ENCODE results near the gene PRPF39.

PRPF39 gene

GRCh38 chr14:45083976-45084722 is at the start of gene PRPF39:
PRPF39 (plus strand) TSS chr14:45084116; CDS start chr14:45095240, 11,124 bp downstream.
- FAIRE-seq = peak; percentile 20
- TF ChIP-seq POLR2A (IDR thresholded peaks at IDR 0.05; ENCODE audit: low read depth, low read length) = peak; percentile 97
- DNase-seq (ENCODE audit: insufficient read length, low spot score) = peak; percentile 91

- no peak for TF ChIP-seq POLR2A (IDR thresholded peaks at IDR 0.05; ENCODE audit: low read depth, low read length)
- no peak for FAIRE-seq
These were observed 49.2 kb upstream of the PRPF39 start for GRCh38 chr14:45034730-45035129.

GRCh38 chr14:45038256-45038655 is 45.7 kb upstream of the PRPF39 start:
- DNase-seq (ENCODE audit: insufficient read length, low spot score) (no peak), FAIRE-seq (no peak)
- TF ChIP-seq POLR2A (IDR thresholded peaks at IDR 0.05; ENCODE audit: low read depth, low read length) = no peak

More at GRCh38 chr14:45034730-45035129, 49.2 kb upstream of the PRPF39 start:
- no peak for DNase-seq (ENCODE audit: insufficient read length, low spot score)

GRCh38 chr14:45038865-45039264 is 45.1 kb upstream of the PRPF39 start:
- TF ChIP-seq POLR2A (IDR thresholded peaks at IDR 0.05; ENCODE audit: low read depth, low read length) = no peak
- no peak for DNase-seq (ENCODE audit: insufficient read length, low spot score)
- FAIRE-seq = no peak

- no peak for FAIRE-seq
These were observed 44.5 kb upstream of the PRPF39 start for GRCh38 chr14:45039390-45039789.

GRCh38 chr14:45041641-45042040 is 42.3 kb upstream of the PRPF39 start:
- no peak for FAIRE-seq
- no peak for TF ChIP-seq POLR2A (IDR thresholded peaks at IDR 0.05; ENCODE audit: low read depth, low read length)
- DNase-seq (ENCODE audit: insufficient read length, low spot score) = no peak

More at GRCh38 chr14:45039390-45039789, 44.5 kb upstream of the PRPF39 start:
- no peak for TF ChIP-seq POLR2A (IDR thresholded peaks at IDR 0.05; ENCODE audit: low read depth, low read length)
- DNase-seq (ENCODE audit: insufficient read length, low spot score) = no peak

- no peak for FAIRE-seq
- TF ChIP-seq POLR2A (IDR thresholded peaks at IDR 0.05; ENCODE audit: low read depth, low read length) = no peak
- no peak for DNase-seq (ENCODE audit: insufficient read length, low spot score)
These were observed 39.3 kb upstream of the PRPF39 start for GRCh38 chr14:45044638-45045037.

- no peak for FAIRE-seq
- no peak for DNase-seq (ENCODE audit: insufficient read length, low spot score)
- TF ChIP-seq POLR2A (IDR thresholded peaks at IDR 0.05; ENCODE audit: low read depth, low read length) = no peak
These were observed 35.5 kb upstream of the PRPF39 start for GRCh38 chr14:45048385-45048784.

GRCh38 chr14:45051180-45051579 is 32.7 kb upstream of the PRPF39 start:
- FAIRE-seq (no peak), DNase-seq (ENCODE audit: insufficient read length, low spot score) (no peak)
- no peak for TF ChIP-seq POLR2A (IDR thresholded peaks at IDR 0.05; ENCODE audit: low read depth, low read length)

- no peak for TF ChIP-seq POLR2A (IDR thresholded peaks at IDR 0.05; ENCODE audit: low read depth, low read length)
- DNase-seq (ENCODE audit: insufficient read length, low spot score) = no peak
- no peak for FAIRE-seq
These were observed 32.0 kb upstream of the PRPF39 start for GRCh38 chr14:45051896-45052295.

- no peak for DNase-seq (ENCODE audit: insufficient read length, low spot score)
- no peak for TF ChIP-seq POLR2A (IDR thresholded peaks at IDR 0.05; ENCODE audit: low read depth, low read length)
- FAIRE-seq = no peak
These were observed 26.6 kb upstream of the PRPF39 start for GRCh38 chr14:45057349-45057748.

GRCh38 chr14:45057881-45058364 is 26.0 kb upstream of the PRPF39 start:
- no peak for TF ChIP-seq POLR2A (IDR thresholded peaks at IDR 0.05; ENCODE audit: low read depth, low read length)
- FAIRE-seq (no peak), DNase-seq (ENCODE audit: insufficient read length, low spot score) (no peak)

- FAIRE-seq (no peak), DNase-seq (ENCODE audit: insufficient read length, low spot score) (no peak)
- TF ChIP-seq POLR2A (IDR thresholded peaks at IDR 0.05; ENCODE audit: low read depth, low read length) = no peak
These were observed 23.4 kb upstream of the PRPF39 start for GRCh38 chr14:45060551-45060950.

- DNase-seq (ENCODE audit: insufficient read length, low spot score) (no peak), FAIRE-seq (no peak)
- no peak for TF ChIP-seq POLR2A (IDR thresholded peaks at IDR 0.05; ENCODE audit: low read depth, low read length)
These were observed 18.4 kb upstream of the PRPF39 start for GRCh38 chr14:45065540-45065939.

- TF ChIP-seq POLR2A (IDR thresholded peaks at IDR 0.05; ENCODE audit: low read depth, low read length) = no peak
- no peak for DNase-seq (ENCODE audit: insufficient read length, low spot score)
- no peak for FAIRE-seq
These were observed 18.0 kb upstream of the PRPF39 start for GRCh38 chr14:45065956-45066355.
